HUES48 (cell line): ENCODE results near the gene GLIS2.
A peak's percentile ranks its signal among the peaks of the same experiment; 100 is the strongest.

Experiments used
- H3K27ac ChIP-seq: one replicate; pipeline ENCODE4 v1.7.0; 2013; ENCODE audit warnings: low read depth, low read length, inconsistent platforms
- H3K27me3 ChIP-seq: 2 replicates; pipeline ENCODE4 v1.6.1; 2013; ENCODE audit warnings: mild to moderate bottlenecking, low read length; ENCODE audit not compliant: control insufficient read depth, insufficient read depth
- H3K36me3 ChIP-seq: 2 replicates; pipeline ENCODE4 v1.6.1; 2013; ENCODE audit warnings: low read length; ENCODE audit not compliant: control insufficient read depth, insufficient read depth
- H3K4me1 ChIP-seq: 2 replicates; pipeline ENCODE4 v1.6.1; 2013; ENCODE audit warnings: mild to moderate bottlenecking, low read length; ENCODE audit not compliant: control insufficient read depth, insufficient read depth
- H3K4me3 ChIP-seq: 2 replicates; pipeline ENCODE4 v1.5.1; 2013; ENCODE audit warnings: mild to moderate bottlenecking, low read depth, low read length
- H3K9ac ChIP-seq: 2 replicates; pipeline ENCODE4 v1.6.1; 2013; ENCODE audit warnings: mild to moderate bottlenecking, low read depth, low read length, moderate library complexity
- H3K9me3 ChIP-seq: 2 replicates; pipeline ENCODE4 v1.6.1; 2013; ENCODE audit warnings: low read length; ENCODE audit not compliant: control insufficient read depth, insufficient read depth

The GLIS2 gene

DNA sequence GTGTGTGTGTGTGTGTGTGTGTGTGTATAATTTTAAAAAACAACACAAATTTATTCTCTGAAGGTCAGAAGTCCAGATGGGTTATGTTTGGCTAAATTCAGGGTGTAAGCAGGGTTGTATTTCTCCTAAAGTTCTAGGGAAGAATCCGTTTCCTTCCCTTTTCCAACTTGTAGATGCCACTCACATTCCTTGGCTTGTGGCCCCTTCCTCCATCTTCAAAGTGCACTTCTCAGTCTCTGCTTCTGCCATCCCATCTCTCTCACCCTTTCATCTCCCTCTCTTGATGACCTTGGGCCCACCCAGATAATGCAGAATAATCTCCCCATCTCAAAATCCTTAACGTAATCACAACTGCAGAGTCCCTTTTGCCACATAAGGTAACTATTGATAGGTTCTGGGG lies 35.2 kb upstream of the GLIS2 start:
- Histone ChIP-seq H3K4me3 (no peak overlapping the region), H3K27me3 (no peaks in the 10 kb centered on the region), H3K4me1 (no peaks in the 10 kb centered on the region), H3K36me3 (no peaks in the 10 kb centered on the region), H3K9me3 (no peaks in the 10 kb centered on the region), H3K9ac (no peak overlapping the region), H3K27ac (no peak overlapping the region)

DNA sequence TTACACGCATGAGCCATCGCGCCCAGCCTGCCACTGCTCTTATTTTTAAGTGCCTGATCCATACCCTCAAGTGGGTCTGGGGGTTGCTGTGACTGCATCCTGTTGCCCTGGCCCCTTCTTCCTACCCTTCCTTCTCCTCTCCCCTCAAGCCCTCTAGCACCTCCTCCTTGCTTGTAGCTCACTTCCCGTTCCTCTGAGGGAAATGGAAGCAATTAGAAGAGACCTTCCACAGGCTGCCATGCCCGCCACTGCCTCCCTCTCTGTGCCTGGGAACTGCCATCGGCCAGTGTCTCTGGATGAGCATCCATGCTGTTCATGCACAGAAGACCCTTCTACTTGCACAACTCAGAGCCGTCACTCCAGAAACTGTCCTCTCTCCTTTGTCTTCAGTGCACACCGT lies 32.4 kb upstream of the GLIS2 start:
- no peaks in the 10 kb centered on the region for H3K27me3 ChIP-seq
- no peaks in the 10 kb centered on the region for H3K9me3 ChIP-seq
- H3K4me3 ChIP-seq: no peak overlapping the region
- H3K4me1 ChIP-seq: no peaks in the 10 kb centered on the region; the same call in 1 of the 2 replicates
- H3K9ac ChIP-seq: no peak overlapping the region
- H3K27ac ChIP-seq: no peak overlapping the region
- no peaks in the 10 kb centered on the region for H3K36me3 ChIP-seq

DNA sequence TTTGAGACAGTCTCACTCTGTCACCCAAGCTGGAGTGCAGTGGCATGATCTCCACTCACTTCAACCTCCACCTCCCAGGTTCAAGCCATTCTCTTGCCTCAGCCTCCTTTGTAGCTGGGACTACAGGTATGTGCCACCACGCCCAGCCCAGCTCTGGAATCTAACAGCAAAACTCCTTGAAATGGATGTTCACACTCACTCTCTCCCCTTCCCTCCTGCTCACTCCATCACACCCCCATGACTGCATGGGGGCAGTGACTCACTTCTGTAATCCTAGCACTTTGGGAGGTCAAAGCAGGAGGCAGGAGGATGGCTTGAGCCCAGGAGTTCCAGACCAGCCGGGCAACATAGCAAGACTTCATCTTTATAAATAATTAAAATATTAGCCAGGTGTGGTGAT lies 31.9 kb upstream of the GLIS2 start:
- H3K27ac ChIP-seq: no peak overlapping the region
- H3K9ac ChIP-seq: no peak overlapping the region
- H3K4me3 ChIP-seq: no peak overlapping the region
- no peaks in the 10 kb centered on the region for H3K36me3 ChIP-seq
- no peaks in the 10 kb centered on the region; the same call in 1 of the 2 replicates for H3K4me1 ChIP-seq
- no peaks in the 10 kb centered on the region for H3K27me3 ChIP-seq
- H3K9me3 ChIP-seq: no peaks in the 10 kb centered on the region

DNA sequence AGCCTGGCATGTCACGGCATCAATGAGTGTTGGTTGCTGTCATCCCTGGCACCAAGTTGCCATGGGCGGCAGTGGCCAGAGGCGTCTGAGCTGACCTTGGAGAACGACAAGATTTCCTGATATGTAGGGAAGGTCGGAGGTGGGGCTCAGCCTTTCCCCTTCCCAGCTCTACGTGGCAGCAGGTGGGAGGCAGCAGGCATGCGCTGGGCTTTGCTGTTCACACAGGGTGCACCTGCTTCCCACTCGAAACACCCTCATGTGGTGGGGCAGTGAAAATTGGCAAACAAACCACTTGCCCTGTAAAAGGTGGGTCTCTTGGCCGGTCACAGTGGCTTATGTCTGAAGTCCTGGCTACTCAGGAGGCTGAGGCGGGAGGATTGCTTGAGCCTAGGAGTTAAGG lies 30.7 kb upstream of the GLIS2 start:
- Histone ChIP-seq H3K27ac (no peak overlapping the region), H3K9ac (no peak overlapping the region), H3K4me1 (no peaks in the 10 kb centered on the region; the same call in 1 of the 2 replicates), H3K27me3 (no peaks in the 10 kb centered on the region), H3K4me3 (no peak overlapping the region), H3K9me3 (no peaks in the 10 kb centered on the region), H3K36me3 (no peaks in the 10 kb centered on the region)

DNA sequence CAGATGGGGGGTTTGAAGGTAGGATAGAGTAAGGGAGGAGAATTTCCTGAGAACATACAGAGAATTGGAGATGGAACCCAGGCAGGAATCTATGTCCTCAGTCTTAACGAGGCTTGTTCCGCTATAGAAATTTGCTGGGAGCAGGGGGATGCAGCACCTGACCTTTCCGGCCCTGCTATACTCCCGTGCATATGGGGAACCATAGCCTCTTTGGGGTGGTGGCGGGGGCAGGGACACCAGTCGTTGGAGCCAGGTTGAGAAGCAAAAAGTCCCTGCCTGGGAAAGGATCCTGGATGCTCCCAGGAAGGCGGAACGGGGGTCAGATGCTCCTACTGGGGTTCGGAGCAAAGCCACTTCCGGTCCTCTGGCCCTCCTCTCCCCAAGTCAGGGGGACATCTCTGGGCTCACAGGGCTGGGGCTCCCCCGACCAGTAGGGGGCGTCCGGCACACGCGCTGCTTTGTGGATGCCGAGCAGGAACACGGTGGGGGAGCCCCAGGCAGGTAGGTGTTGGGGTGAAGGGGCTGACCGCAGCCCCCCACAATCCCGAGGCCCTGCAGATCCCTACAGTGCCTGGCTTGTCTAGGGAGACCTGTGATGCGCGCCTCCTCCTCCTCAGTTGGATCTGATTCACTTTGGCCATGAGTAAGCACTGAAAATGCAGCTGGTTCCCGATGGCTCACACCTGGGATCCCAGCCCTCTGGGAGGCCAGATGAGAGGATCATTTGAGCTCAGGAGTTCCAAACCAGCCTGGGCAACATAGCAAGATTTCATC lies 27.5 kb upstream of the GLIS2 start:
- H3K9ac ChIP-seq: no peak overlapping the region
- no peak overlapping the region for H3K4me3 ChIP-seq
- H3K27ac ChIP-seq: peak overlapping the region; percentile 47
- H3K27me3 ChIP-seq: no peaks in the 10 kb centered on the region
- H3K9me3 ChIP-seq: no peaks in the 10 kb centered on the region
- H3K4me1 ChIP-seq: peaks cover 7% of the 10 kb centered on the region
- H3K36me3 ChIP-seq: no peaks in the 10 kb centered on the region

DNA sequence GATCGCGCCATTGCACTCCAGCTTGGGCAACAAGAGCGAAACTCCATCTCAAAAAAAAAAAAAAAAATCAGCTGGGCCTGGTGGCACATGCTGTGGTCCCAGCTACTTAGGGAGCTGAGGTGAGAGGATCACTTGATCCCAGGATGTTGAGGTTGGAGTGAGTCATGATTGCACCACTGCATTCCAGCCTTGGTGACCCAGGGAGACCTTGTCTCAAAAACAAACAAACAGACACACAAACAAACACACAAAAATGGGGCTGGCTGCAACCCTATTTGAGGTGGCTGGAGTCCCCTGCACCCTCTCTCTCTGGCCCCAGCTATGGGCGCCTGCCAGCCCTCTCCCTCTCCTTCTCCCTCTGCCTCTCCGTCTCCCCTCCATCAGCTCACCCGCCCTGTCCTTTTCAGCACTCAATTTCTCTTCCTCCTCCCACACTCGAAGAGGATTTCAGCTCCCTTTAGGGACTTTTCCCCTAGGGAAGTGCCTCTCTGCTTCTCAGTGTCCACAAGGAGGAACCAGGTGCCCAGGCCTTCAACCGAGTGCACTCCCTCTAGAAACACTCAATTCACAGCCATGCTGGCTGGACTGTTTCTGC lies 25.5 kb upstream of the GLIS2 start:
- Histone ChIP-seq H3K4me3 (no peak overlapping the region), H3K27ac (peak overlapping the region; percentile 81), H3K9ac (no peak overlapping the region), H3K4me1 (peaks cover 17% of the 10 kb centered on the region), H3K27me3 (no peaks in the 10 kb centered on the region), H3K9me3 (no peaks in the 10 kb centered on the region), H3K36me3 (no peaks in the 10 kb centered on the region)

DNA sequence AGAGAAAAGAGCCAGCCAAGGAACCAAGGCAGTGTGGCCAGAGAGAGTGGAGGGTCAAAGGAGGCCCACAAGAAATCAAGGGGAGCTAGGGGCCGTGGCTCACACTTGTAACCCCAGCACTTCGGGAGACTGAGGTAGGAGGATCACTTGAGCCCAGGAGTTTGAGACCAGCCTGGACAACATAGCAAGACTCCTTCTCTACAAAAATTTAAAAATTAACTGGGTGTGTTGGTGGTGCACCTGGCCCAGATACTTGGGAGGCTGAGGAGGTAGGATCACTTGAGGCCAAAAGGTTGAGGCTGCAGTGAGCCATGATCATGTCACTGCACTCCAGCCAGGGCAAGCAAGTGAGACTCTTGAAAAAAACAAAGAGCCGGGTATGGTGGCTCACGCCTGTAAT lies 24.2 kb upstream of the GLIS2 start:
- no peak overlapping the region for H3K4me3 ChIP-seq
- H3K9ac ChIP-seq: no peak overlapping the region
- peaks cover 17% of the 10 kb centered on the region for H3K4me1 ChIP-seq
- no peak overlapping the region for H3K27ac ChIP-seq
- no peaks in the 10 kb centered on the region for H3K27me3 ChIP-seq
- no peaks in the 10 kb centered on the region for H3K9me3 ChIP-seq
- no peaks in the 10 kb centered on the region for H3K36me3 ChIP-seq

DNA sequence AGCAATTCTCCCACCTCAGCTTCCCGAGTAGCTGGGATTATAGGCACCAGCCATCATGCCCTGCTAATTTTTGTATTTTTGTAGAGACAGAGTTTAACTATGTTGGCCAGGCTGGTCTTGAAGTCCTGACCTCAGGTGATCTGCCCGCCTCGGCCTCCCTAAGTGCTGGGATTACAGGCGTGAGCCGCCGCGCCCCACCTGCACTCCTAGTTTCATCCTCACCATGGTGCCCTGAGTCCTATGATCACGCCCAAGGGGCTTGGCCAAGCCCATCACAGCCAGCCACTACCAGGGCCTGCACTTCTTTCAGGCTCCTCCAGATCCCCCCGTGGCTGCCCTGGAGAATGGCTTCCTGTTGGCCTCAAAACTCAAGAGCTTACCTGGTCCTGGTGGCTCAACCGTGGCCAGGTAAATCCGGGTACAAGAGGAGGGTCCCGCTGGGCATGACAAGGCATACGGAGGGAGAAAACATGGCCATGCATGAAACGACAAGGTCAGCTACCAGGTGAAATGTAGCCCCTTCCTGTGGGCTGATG lies 22.6 kb upstream of the GLIS2 start:
- Histone ChIP-seq H3K9me3 (no peaks in the 10 kb centered on the region), H3K9ac (no peak overlapping the region), H3K4me3 (no peak overlapping the region), H3K27me3 (no peaks in the 10 kb centered on the region), H3K4me1 (peaks cover 20% of the 10 kb centered on the region), H3K36me3 (no peaks in the 10 kb centered on the region), H3K27ac (peak overlapping the region; percentile 85)

DNA sequence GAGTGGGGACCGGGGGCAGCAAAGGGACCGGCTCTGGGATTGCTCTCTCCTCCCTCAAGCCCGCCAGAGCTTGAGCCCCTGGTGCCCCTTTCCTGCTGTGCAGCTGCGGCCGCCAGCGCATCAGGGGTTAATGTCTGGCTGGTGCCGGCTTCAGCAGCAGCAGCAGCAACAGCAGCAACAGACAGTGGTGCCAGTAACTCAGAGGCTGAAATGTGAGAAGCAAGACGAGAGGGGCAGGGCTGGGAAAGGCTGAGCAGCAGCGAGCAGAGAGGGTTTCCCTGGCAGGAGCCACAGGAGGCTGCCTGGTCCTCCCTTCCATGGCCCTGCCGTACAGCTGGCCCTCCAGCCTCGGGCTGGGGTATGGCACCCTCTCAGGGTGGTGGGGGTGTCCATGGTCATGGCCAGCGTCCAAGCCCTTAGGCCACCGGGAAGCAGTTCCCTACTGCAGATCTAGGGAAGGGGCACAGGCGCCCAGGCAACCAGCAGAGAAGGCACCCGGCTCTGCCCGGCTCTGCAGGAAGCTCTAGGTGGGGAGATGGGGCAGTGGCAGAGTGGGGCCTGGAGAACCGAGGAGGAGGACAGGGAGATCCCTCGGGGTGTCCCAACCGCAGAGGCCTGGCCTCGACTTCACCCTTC lies 21.9 kb upstream of the GLIS2 start:
- H3K27ac ChIP-seq: peak overlapping the region; percentile 85

DNA sequence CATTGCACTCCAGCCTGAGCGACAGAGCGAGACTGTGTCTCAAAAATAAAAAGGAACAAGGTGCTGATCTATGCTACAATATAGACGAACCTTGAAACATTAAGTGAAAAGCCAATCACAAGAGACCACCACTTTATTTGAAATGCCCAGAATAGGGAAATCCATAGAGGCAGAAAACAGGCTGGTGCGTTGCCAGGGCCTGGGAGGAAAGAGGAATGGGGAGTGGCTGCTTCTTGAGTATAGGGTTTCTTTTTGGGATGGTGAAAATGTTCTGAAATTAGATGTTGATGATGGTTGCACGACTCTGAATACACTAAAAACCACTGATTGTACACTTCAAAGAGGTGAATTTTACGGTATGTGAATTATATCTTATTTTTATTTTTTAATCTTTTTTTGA lies 20.3 kb upstream of the GLIS2 start:
- H3K4me1 ChIP-seq: peaks cover 23% of the 10 kb centered on the region

More for the DNA sequence above, 21.9 kb upstream of the GLIS2 start:
- peaks cover 20% of the 10 kb centered on the region for H3K4me1 ChIP-seq
- H3K36me3 ChIP-seq: no peaks in the 10 kb centered on the region
- no peaks in the 10 kb centered on the region for H3K9me3 ChIP-seq
- no peaks in the 10 kb centered on the region for H3K27me3 ChIP-seq
- H3K4me3 ChIP-seq: peak overlapping the region; percentile 14; the same call in 1 of the 2 replicates
- no peak overlapping the region for H3K9ac ChIP-seq

DNA sequence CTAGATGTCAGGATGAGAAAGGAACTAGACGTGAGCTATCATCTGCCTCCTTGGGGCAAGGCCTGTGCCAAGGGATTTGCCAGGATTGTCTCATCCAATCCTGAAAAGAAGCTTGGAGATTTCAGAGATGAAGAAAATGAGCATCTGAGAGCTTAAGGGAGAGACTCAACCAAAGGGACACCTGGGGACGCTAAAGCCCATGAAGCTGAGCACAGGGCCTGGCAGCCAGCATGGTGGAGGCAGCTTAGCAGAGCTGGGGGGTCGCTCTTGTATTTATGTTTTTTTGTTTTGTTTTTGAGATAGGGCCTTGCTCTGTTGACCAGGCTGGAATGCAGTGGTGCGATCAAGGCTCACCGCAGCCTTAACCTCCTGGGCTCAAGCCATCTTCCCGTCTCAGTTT lies 18.4 kb upstream of the GLIS2 start:
- peaks cover 21% of the 10 kb centered on the region for H3K4me1 ChIP-seq
- H3K27ac ChIP-seq: no peak overlapping the region

More for the DNA sequence above, 20.3 kb upstream of the GLIS2 start:
- Histone ChIP-seq H3K9me3 (no peaks in the 10 kb centered on the region), H3K27me3 (no peaks in the 10 kb centered on the region), H3K9ac (no peak overlapping the region), H3K27ac (no peak overlapping the region), H3K4me3 (no peak overlapping the region), H3K36me3 (no peaks in the 10 kb centered on the region)

More for the DNA sequence above, 18.4 kb upstream of the GLIS2 start:
- no peaks in the 10 kb centered on the region for H3K27me3 ChIP-seq
- no peak overlapping the region for H3K9ac ChIP-seq
- no peak overlapping the region for H3K4me3 ChIP-seq
- peaks cover 4% of the 10 kb centered on the region; the same call in 1 of the 2 replicates for H3K36me3 ChIP-seq
- no peaks in the 10 kb centered on the region for H3K9me3 ChIP-seq
